OCI-M2 (cell line): ENCODE results near the gene SLC5A5.
A peak's percentile ranks its signal among the peaks of the same experiment; 100 is the strongest.

Experiments
- DNase-seq: peaks from one replicate; lab custom pipeline; 2025; ENCODE audit not compliant: unreplicated experiment; lab: John Stamatoyannopoulos, UW

The SLC5A5 gene

GRCh38 chr19:17846146-17846545 is 25.6 kb upstream of the SLC5A5 start:
- no peak for DNase-seq

- DNase-seq: no peak
These were observed 24.0 kb upstream of the SLC5A5 start, which contains the start of gene JAK3 for GRCh38 chr19:17847538-17848366. Gene JAK3 (minus strand): TSS chr19:17847982. CDS start chr19:17844417, 3,565 bp downstream.

- no peak for DNase-seq
These were observed 23.0 kb upstream of the SLC5A5 start for GRCh38 chr19:17848595-17849292.

- no peak for DNase-seq
These were observed 17.7 kb upstream of the SLC5A5 start for GRCh38 chr19:17854061-17854460.

GRCh38 chr19:17855280-17856152 is 16.2 kb upstream of the SLC5A5 start:
- peak; percentile 67 for DNase-seq

- DNase-seq: peak; percentile 89
These were observed 12.0 kb upstream of the SLC5A5 start, which contains the start of gene RPL18A for GRCh38 chr19:17859533-17860330. Gene RPL18A (plus strand): TSS chr19:17859910. CDS start chr19:17859957, 47 bp downstream.

GRCh38 chr19:17860331-17860992 is 11.3 kb upstream of the SLC5A5 start:
- no peak for DNase-seq

GRCh38 chr19:17860993-17861360 is 10.8 kb upstream of the SLC5A5 start:
- DNase-seq: no peak

- no peak for DNase-seq
These were observed 10.0 kb upstream of the SLC5A5 start for GRCh38 chr19:17861542-17862402.

- DNase-seq: no peak
These were observed 8.8 kb upstream of the SLC5A5 start for GRCh38 chr19:17862711-17863519.

GRCh38 chr19:17863520-17864182 is 8.1 kb upstream of the SLC5A5 start:
- DNase-seq: no peak

GRCh38 chr19:17865364-17866311 is 6.1 kb upstream of the SLC5A5 start:
- DNase-seq: no peak

- no peak for DNase-seq
These were observed 5.3 kb upstream of the SLC5A5 start for GRCh38 chr19:17866312-17866963.

- DNase-seq: no peak
These were observed 4.7 kb upstream of the SLC5A5 start for GRCh38 chr19:17866964-17867486.

- DNase-seq: no peak
These were observed 3.1 kb upstream of the SLC5A5 start for GRCh38 chr19:17868669-17869068.

GRCh38 chr19:17869114-17869608 is 2.6 kb upstream of the SLC5A5 start:
- DNase-seq: no peak
